ENCODE results near the gene GGACT.

GGACT gene

GRCh38 chr13:100611678-100612492 lies 23.3 kb upstream of the GGACT start:
- TF ChIP-seq CTCF (conservative IDR thresholded peaks at IDR 0.05; ENCODE audit: low read depth, low read length): no peak
- no peak for DNase-seq (ENCODE audit: low read depth)
- H3K4me3 ChIP-seq (ENCODE audit: low read depth, low read length): no peak overlapping the region

GRCh38 chr13:100610391-100611347 lies 22.1 kb upstream of the GGACT start:
- TF ChIP-seq CTCF (conservative IDR thresholded peaks at IDR 0.05; ENCODE audit: low read depth, low read length): no peak
- DNase-seq (ENCODE audit: low read depth): no peak
- no peak overlapping the region for H3K4me3 ChIP-seq (ENCODE audit: low read depth, low read length)

- no peak overlapping the region for H3K4me3 ChIP-seq (ENCODE audit: low read depth, low read length)
- DNase-seq (ENCODE audit: low read depth): peak; percentile 34
- TF ChIP-seq CTCF (conservative IDR thresholded peaks at IDR 0.05; ENCODE audit: low read depth, low read length): no peak
These were observed 20.3 kb upstream of the GGACT start for GRCh38 chr13:100608906-100609305.

- H3K4me3 ChIP-seq (ENCODE audit: low read depth, low read length): no peak overlapping the region
- no peak for TF ChIP-seq CTCF (conservative IDR thresholded peaks at IDR 0.05; ENCODE audit: low read depth, low read length)
These were observed 19.9 kb upstream of the GGACT start for GRCh38 chr13:100608489-100608888.

GRCh38 chr13:100604918-100605710 lies 16.5 kb upstream of the GGACT start:
- DNase-seq (ENCODE audit: low read depth): no peak
- TF ChIP-seq CTCF (conservative IDR thresholded peaks at IDR 0.05; ENCODE audit: low read depth, low read length): no peak
- H3K4me3 ChIP-seq (ENCODE audit: low read depth, low read length): no peak overlapping the region

More at GRCh38 chr13:100608489-100608888, 19.9 kb upstream of the GGACT start:
- DNase-seq (ENCODE audit: low read depth): no peak

- H3K4me3 ChIP-seq (ENCODE audit: low read depth, low read length): no peak overlapping the region
- no peak for TF ChIP-seq CTCF (conservative IDR thresholded peaks at IDR 0.05; ENCODE audit: low read depth, low read length)
- no peak for DNase-seq (ENCODE audit: low read depth)
These were observed 14.0 kb upstream of the GGACT start for GRCh38 chr13:100602493-100603111.
